ENCODE data around the gene MTCL3.

The MTCL3 gene

GRCh38 chr6:127484212-127484863 is 34.8 kb downstream of the MTCL3 start:
- Mint-ChIP-seq H3K4me1 (ENCODE audit: low read depth) (peaks cover 31% of the 10 kb centered on the region), H3K9me3 (peaks cover 5% of the 10 kb centered on the region), H3K36me3 (ENCODE audit: low read depth) (peaks cover 20% of the 10 kb centered on the region), H3K27me3 (peaks cover 4% of the 10 kb centered on the region), H3K27ac (peak overlapping the region; percentile 83), H3K4me3 (peak overlapping the region; percentile 40)
- POLR2A ChIA-PET, result interaction anchor here (0.8 to 3.6 kb wide), 2 partner anchors 10 to 31 kb away, joined by 3 to 24 read pairs; no protein-coding TSS in a partner anchor
- CTCF ChIA-PET, result interaction anchor here (0.9 to 5.0 kb wide), 10 partner anchors 10 to 218 kb away, joined by 3 to 86 read pairs (median 4); partner anchors contain the start of genes MTCL3 and RNF146
- no peak for TF ChIP-seq CTCF (IDR thresholded peaks at IDR 0.05)
- ATAC-seq (peak; percentile 91), DNase-seq (peak; percentile 10)
- intact Hi-C loops (cut with micrococcal nuclease), result loop anchor here (2.0 kb wide), 2 partner anchors 30 to 64 kb away; no protein-coding TSS in a partner anchor

GRCh38 chr6:127483399-127484055 is 35.6 kb downstream of the MTCL3 start:
- no peak for ATAC-seq

GRCh38 chr6:127482325-127482724 is 36.8 kb downstream of the MTCL3 start:
- intact Hi-C loops (cut with micrococcal nuclease), result no loop called here
- H3K27ac Mint-ChIP-seq, result no peak overlapping the region
- ChIA-PET CTCF (interaction anchor here (0.8 to 5.0 kb wide), 2 partner anchors 19 to 33 kb away, joined by 4 to 86 read pairs; partner anchors contain the start of gene MTCL3), POLR2A (interaction anchor here (1.1 to 1.2 kb wide), 2 partner anchors 15 to 34 kb away, joined by 3 read pairs; no protein-coding TSS in a partner anchor)
- no peak overlapping the region for H3K4me3 Mint-ChIP-seq
- no peak for TF ChIP-seq CTCF (IDR thresholded peaks at IDR 0.05)
- H3K4me1 Mint-ChIP-seq (ENCODE audit: low read depth), result peaks cover 31% of the 10 kb centered on the region
- no peak for ATAC-seq
- peaks cover 5% of the 10 kb centered on the region for H3K27me3 Mint-ChIP-seq
- H3K9me3 Mint-ChIP-seq, result peaks cover 5% of the 10 kb centered on the region
- H3K36me3 Mint-ChIP-seq (ENCODE audit: low read depth), result peaks cover 22% of the 10 kb centered on the region
- no peak for DNase-seq

More at GRCh38 chr6:127483399-127484055, 35.6 kb downstream of the MTCL3 start:
- H3K27me3 Mint-ChIP-seq, result peaks cover 4% of the 10 kb centered on the region
- peak overlapping the region; percentile 40 for H3K4me3 Mint-ChIP-seq
- peak overlapping the region; percentile 83 for H3K27ac Mint-ChIP-seq
- TF ChIP-seq CTCF (IDR thresholded peaks at IDR 0.05), result no peak
- ChIA-PET CTCF (interaction anchor here (0.8 to 5.0 kb wide), 7 partner anchors 11 to 179 kb away, joined by 3 to 86 read pairs (median 4); partner anchors contain the start of gene MTCL3), POLR2A (interaction anchor here (3.6 kb wide), 1 partner anchor 32 kb away, joined by 24 read pairs; no protein-coding TSS in a partner anchor)
- DNase-seq, result no peak
- H3K4me1 Mint-ChIP-seq (ENCODE audit: low read depth), result peaks cover 31% of the 10 kb centered on the region
- intact Hi-C loops (cut with micrococcal nuclease), result loop anchor here (2.0 kb wide), 2 partner anchors 31 to 63 kb away; no protein-coding TSS in a partner anchor
- peaks cover 5% of the 10 kb centered on the region for H3K9me3 Mint-ChIP-seq
- H3K36me3 Mint-ChIP-seq (ENCODE audit: low read depth), result peaks cover 20% of the 10 kb centered on the region

GRCh38 chr6:127481628-127482027 is 37.5 kb downstream of the MTCL3 start:
- Mint-ChIP-seq H3K27me3 (peaks cover 7% of the 10 kb centered on the region), H3K4me3 (no peak overlapping the region), H3K9me3 (peaks cover 5% of the 10 kb centered on the region), H3K4me1 (ENCODE audit: low read depth) (peaks cover 31% of the 10 kb centered on the region), H3K27ac (no peak overlapping the region), H3K36me3 (ENCODE audit: low read depth) (peaks cover 21% of the 10 kb centered on the region)
- ATAC-seq, result no peak
- no peak for DNase-seq
- ChIA-PET POLR2A (interaction anchor here (1.1 to 1.2 kb wide), 2 partner anchors 15 to 35 kb away, joined by 3 read pairs; no protein-coding TSS in a partner anchor), CTCF (no interaction called here)
- TF ChIP-seq CTCF (IDR thresholded peaks at IDR 0.05), result no peak
- intact Hi-C loops (cut with micrococcal nuclease), result no loop called here

Data from activated CD8-positive, alpha-beta T cell treated with anti-CD3 and anti-CD28 coated beads for 36 hours (primary cell).